Measurements from ENCODE around the gene METTL1.
"Not testable (repeated sequence)": the region's sequence is repeated elsewhere in the genome, so short reads cannot be mapped to it uniquely, and the experiment has no call there.

Gene METTL1

DNA sequence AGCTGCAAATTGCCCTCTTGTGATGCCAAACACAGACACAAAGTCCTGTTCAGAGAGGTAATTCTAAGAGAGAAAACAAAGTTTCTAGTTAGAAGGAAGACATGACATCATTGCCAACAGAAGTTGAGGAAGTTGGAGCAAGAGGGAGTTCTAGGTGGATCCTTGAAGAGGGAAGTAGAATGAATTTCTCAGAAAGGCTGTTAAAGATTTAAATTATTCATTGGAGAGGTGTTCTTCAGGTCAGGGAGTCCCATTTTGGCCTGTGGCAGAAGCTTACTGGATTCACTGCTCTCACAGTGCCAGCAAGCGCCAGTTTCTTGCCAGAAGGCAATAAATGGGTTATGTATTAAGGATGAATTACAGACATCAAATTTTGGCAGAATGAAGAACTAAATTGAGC lies 26.0 kb upstream of the METTL1 start:
- no peak for DNase-seq (ENCODE audit: low read depth in 2 of 2)

GRCh38 chr12:57796996-57797395 lies 25.1 kb upstream of the METTL1 start:
- no peak for DNase-seq (ENCODE audit: low read depth in 2 of 2)

DNA sequence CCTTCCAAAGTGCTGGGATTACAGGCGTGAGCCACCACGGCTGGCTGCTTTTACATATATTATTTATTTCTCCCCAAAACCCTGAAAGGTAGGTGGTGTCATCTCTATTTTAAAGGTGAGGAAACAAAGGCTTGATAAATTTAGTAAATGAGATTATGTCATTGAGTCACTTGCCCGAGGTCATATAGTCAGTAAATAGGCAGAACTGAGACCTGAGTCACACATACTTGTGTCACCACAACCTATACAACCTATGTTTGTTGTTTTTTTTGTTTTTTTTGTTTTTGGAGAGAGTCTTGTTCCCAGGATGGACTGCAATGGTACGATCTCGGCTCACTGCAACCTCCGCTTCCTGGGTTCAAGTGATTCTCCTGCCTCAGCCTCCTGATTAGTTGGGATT lies 23.4 kb upstream of the METTL1 start:
- no peak for DNase-seq (ENCODE audit: low read depth in 2 of 2)

DNA sequence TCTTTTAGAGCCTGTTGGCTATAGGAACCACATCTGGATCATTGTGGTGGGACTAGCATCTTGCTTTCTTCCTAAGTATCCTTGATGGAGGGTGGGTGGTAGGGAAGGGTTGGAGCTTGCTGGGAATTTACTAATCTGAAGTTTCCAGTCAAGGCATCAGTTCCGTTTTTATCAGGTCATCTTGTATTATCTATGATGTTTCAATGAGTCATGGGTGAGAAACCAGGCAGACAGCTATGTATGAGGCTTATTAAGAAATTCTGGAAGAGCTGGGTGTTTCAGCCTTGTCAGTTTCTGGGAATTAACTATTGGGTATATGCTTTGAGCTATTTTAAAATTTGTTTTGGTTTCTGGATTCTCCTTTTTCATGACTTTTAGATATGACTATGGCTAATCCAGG lies 22.0 kb upstream of the METTL1 start:
- DNase-seq (ENCODE audit: low read depth in 2 of 2) = no peak

- no peak for DNase-seq (ENCODE audit: low read depth in 2 of 2)
Measured at GRCh38 chr12:57783861-57784260, 12.0 kb upstream of the METTL1 start.

- DNase-seq (ENCODE audit: low read depth in 2 of 2) = no peak
Measured at GRCh38 chr12:57783466-57783801, 11.5 kb upstream of the METTL1 start.

DNA sequence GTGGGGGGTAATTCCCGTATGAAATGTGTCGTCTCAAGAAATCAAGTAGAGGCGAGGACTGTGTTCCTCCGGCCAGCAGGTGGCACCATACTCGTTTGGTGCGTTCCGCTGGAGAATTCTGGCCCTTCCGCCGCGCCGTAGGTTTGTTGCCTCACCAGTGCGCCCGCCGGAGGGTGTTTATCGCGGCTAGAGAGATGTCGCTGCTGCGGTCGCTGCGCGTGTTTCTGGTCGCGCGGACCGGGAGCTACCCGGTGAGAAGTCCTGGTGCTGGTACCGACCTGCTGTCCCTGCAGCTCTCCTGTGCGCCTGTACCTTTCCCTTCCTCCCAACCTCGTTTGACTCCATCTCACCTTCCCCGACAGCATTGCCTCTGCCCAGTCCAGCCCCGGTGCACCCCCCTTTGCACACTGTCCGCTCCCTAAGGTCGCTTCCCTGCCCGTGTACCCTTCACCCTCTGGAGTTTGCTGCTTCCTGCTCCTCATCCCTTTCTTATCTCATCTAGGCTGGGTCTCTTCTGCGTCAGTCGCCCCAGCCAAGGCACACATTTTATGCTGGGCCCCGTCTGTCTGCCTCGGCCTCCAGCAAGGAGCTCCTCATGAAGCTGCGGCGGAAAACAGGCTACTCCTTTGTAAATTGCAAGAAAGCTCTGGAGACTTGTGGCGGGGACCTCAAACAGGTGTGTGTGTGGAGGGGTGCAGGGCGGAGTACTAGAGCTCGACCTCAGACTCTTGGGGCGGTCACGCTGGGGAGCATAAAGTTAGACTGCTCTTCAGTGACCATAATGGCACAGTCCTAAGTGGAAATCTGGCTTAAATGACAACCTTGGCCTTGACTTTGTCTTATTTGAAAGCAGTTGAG lies 10.9 kb upstream of the METTL1 start, which contains the start of gene TSFM:
TSFM (plus strand) TSS at position 180 of the 858 bp plus-strand sequence; CDS start at position 195, 15 bp downstream.
- DNase-seq (ENCODE audit: low read depth in 2 of 2) = peak; percentile 97

- DNase-seq (ENCODE audit: low read depth in 2 of 2) = no peak
Measured at GRCh38 chr12:57782243-57782607, 10.3 kb upstream of the METTL1 start.

DNA sequence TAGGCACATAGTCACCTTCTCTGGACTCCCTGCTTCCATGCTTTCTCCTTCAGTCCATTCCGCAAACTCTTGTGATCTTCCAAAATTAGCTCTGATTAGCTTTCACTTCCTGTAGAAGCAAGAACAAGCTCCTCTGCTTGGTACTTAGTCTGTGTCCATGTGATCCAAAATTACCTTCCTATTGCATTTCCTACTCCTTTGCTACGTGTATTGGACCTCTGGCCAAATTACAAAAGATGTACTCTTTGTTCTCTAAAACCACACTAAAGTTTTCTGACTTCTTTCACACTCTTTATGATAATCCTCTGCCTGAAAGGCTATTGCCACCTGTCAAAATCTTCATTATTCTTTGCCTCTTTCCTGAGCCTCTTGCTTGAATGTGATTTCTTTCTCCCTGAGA lies 9.9 kb upstream of the METTL1 start:
- DNase-seq (ENCODE audit: low read depth in 2 of 2) = no peak

DNA sequence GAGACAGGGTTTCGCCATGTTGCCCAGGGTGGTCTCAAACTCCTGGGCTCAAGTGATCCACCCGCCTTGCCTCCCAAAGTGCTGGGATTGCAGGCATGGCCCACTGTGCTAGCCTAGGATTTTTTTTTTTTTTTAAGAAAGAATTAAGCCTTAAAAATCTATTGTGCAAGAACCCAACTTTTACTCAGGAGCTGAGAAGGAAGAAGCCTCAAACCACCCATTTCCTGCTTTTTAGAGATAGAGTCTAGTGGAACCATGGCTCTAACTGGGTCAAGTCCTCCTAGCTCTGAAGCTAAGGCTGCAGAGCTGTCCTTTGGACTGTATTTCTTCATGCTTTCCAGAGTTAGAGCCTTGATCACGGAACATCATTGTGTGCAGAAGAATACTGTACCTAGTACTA lies 9.3 kb upstream of the METTL1 start:
- DNase-seq (ENCODE audit: low read depth in 2 of 2) = no peak

GRCh38 chr12:57780284-57780897 lies 8.5 kb upstream of the METTL1 start:
- no peak for DNase-seq (ENCODE audit: low read depth in 2 of 2)

GRCh38 chr12:57779736-57780135 lies 7.8 kb upstream of the METTL1 start:
- DNase-seq (ENCODE audit: low read depth in 2 of 2) = no peak

DNA sequence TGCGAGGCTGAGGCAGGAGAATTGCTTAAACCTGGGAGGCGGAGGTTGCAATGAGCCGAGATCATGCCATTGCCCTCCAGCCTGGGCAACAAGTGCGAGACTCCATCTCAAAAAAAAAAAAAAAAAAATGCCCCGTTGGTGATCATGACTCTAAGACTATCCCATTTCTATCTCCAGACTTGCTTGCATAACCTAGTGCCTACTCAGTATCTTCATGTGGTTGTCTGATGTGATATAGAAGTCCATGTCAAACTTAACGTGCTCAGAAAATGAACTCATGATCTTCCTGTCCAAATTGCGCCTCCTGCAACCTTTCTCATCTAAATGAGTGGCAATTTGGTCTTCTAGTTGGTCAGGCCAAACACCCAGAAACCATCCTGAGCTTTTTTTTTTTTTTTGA lies 6.0 kb upstream of the METTL1 start:
- no peak for DNase-seq (ENCODE audit: low read depth in 2 of 2)

- DNase-seq (ENCODE audit: low read depth in 2 of 2) = no peak
Measured at GRCh38 chr12:57777367-57777766, 5.5 kb upstream of the METTL1 start.

- DNase-seq (ENCODE audit: low read depth in 2 of 2) = no peak
Measured at GRCh38 chr12:57776247-57776587, 4.3 kb upstream of the METTL1 start.

GRCh38 chr12:57775563-57776246 lies 3.8 kb upstream of the METTL1 start:
- no peak for DNase-seq (ENCODE audit: low read depth in 2 of 2)

- no peak for DNase-seq (ENCODE audit: low read depth in 2 of 2)
Measured at GRCh38 chr12:57775044-57775443, 3.1 kb upstream of the METTL1 start.

DNA sequence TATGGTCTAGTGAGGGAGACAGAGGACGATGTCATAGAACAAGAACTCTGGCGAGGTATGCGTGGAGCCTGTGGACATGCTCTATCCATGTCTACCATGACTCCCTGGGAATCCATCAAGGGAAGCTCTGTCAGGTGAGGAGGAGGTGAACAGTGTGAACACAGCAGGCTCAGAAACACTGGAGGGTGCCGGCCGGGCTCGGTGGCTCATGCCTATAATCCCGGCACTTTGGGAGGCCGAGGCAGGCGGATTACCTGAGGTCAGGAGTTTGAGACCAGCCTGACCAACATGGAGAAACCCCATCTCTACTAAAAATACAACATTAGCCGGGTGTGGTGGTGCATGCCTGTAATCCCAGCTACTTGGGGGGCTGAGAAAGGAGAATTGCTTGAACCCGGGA lies 2.7 kb upstream of the METTL1 start:
- not testable (repeated sequence) for DNase-seq (ENCODE audit: low read depth in 2 of 2)

DNA sequence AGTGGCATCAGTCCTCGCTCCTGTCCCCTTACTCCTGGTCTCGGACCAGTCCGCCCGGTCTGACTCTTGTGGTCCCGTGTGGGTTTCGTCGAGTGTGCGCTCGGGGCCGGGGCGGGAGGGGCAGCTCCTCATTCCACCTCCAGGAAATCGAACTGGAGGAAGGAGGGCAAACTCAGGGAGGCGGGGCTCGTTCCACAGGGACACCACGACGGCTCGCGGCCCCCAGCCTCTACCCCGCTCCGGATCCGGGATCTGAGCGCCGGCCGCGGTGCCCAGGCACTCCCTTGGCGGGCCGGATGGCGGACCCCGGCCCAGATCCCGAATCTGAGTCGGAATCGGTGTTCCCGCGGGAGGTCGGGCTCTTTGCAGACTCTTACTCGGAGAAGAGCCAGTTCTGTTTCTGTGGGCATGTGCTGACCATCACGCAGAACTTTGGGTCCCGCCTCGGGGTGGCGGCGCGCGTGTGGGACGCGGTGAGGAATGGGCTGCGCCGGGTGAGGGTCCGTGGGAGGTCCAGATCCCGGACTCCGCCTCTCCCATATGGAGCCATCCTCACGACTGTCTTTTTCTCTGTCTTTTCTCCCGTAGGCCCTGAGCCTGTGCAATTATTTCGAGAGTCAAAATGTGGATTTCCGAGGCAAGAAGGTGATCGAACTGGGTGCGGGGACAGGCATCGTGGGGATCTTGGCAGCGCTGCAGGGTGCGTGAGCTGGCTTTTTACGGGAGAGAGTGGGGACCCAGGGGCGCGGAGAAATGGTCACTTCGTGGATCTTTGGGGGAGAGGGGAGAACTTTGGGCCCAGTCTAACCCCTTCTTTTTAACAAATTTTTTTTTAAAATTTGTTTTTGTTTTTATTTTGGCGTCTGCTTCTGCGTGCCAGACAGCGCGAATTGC lies 771 bp upstream of the METTL1 start, which contains the start of gene EEF1AKMT3:
EEF1AKMT3 (plus strand) TSS at position 186 of the 894 bp plus-strand sequence; CDS start at position 297, 111 bp downstream.
- no peak for DNase-seq (ENCODE audit: low read depth in 2 of 2)

- DNase-seq (ENCODE audit: low read depth in 2 of 2) = peak; percentile 87 to 88
Measured at GRCh38 chr12:57771236-57771872, 551 bp downstream of the METTL1 start.

DNA sequence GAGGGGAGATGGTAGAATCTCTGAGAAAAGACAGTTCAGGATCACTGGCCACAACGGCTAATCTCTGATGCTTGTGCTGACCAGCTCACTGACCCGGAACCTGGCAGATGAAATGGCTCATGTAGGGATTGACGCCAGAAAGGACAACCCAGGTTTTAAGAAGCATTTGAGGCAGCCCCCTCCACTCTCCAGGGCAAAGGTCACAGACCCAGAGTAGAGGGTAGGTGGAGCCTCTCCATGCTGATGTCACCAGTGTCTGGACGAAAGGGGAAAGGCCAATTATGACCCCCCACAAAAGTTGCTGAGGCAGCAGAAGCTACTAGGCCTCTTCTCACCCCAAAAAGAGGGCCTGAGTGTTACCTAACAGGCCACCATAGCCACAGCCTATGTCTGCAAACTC lies 1.2 kb downstream of the METTL1 start:
- no peak for DNase-seq (ENCODE audit: low read depth in 2 of 2)

All from stimulated activated CD4-positive, alpha-beta T cell treated with anti-CD3 and anti-CD28 coated beads, Interleukin-1b, Interleukin-23, amount 100 ng/mL, for 4 hours (primary cell).